Keratinocyte (primary cell): ENCODE results near the gene ZDHHC4. TPM values are rescaled to one million over a fixed set of nuclear protein-coding genes. Genes with fewer than 3 reads are reported as not detected.

Experiments used
- DNase-seq: peaks from one replicate; pipeline ENCODE4 v3.0.0-alpha.2; 2011; ENCODE audit warnings: low read depth, missing footprints, low spot score
- FAIRE-seq: peaks from 2 replicates; lab custom pipeline; 2011; peaks lifted over from hg19 to GRCh38; lab: Jason Lieb, UNC
- H2AFZ ChIP-seq: 2 replicates; pipeline ENCODE4 v1.6.0; 2012; ENCODE audit warnings: low read length, control low read depth, inconsistent platforms; ENCODE audit not compliant: control insufficient read depth
- H3K27ac ChIP-seq: 2 replicates; pipeline ENCODE4 v1.5.1; 2011; ENCODE audit warnings: low read length; ENCODE audit not compliant: control insufficient read depth, insufficient read depth
- H3K27me3 ChIP-seq: 3 replicates; pipeline ENCODE4 v1.6.0; 2011; ENCODE audit warnings: low read length; ENCODE audit not compliant: control insufficient read depth, insufficient read depth; ENCODE audit errors: extremely low read depth
- H3K36me3 ChIP-seq, 2 experiments: 2 replicates in 1 of 2; 3 replicates in 1 of 2; pipeline ENCODE4 v1.5.1; 2011; ENCODE audit warnings: low read length in 2 of 2, mild to moderate bottlenecking in 1 of 2; ENCODE audit not compliant: control insufficient read depth in 2 of 2, insufficient read depth in 2 of 2; ENCODE audit errors: extremely low read depth in 1 of 2
- H3K4me1 ChIP-seq: 3 replicates; pipeline ENCODE4 v1.5.1; 2011; ENCODE audit warnings: low read length; ENCODE audit not compliant: control insufficient read depth, insufficient read depth; ENCODE audit errors: extremely low read depth
- H3K4me2 ChIP-seq: 3 replicates; pipeline ENCODE4 v1.6.0; 2011; ENCODE audit warnings: low read depth, low read length; ENCODE audit not compliant: control insufficient read depth, insufficient read depth; ENCODE audit errors: extremely low read depth
- H3K4me3 ChIP-seq, 3 experiments: fragments of 200-600 bp in 1 of 3; sonication (generic) in 1 of 3; 2 replicates in 2 of 3; 3 replicates in 1 of 3; pipeline ENCODE4 v1.5.1; 2011 to 2016; ENCODE audit warnings: low read length in 3 of 3, mild to moderate bottlenecking in 3 of 3, control low read depth in 2 of 3, inconsistent platforms in 1 of 3, low read depth in 1 of 3, mixed read lengths in 1 of 3, mixed run types in 1 of 3, moderate library complexity in 1 of 3; ENCODE audit not compliant: control insufficient read depth in 2 of 3, insufficient read depth in 2 of 3; ENCODE audit errors: extremely low read depth in 1 of 3
- H3K79me2 ChIP-seq: 2 replicates; pipeline ENCODE4 v1.6.0; 2012; ENCODE audit warnings: low read length; ENCODE audit not compliant: control insufficient read depth, insufficient read depth
- H3K9ac ChIP-seq: 3 replicates; pipeline ENCODE4 v1.6.0; 2011; ENCODE audit warnings: low read length; ENCODE audit not compliant: control insufficient read depth, insufficient read depth; ENCODE audit errors: extremely low read depth
- H3K9me1 ChIP-seq: 3 replicates; pipeline ENCODE4 v1.6.0; 2011; ENCODE audit warnings: low read length; ENCODE audit not compliant: control insufficient read depth, insufficient read depth; ENCODE audit errors: extremely low read depth
- H3K9me3 ChIP-seq: 2 replicates; pipeline ENCODE4 v1.5.1; 2012; ENCODE audit warnings: low read depth, low read length; ENCODE audit not compliant: control insufficient read depth
- H4K20me1 ChIP-seq: 3 replicates; pipeline ENCODE4 v1.6.0; 2011; ENCODE audit warnings: low read length; ENCODE audit not compliant: control insufficient read depth, insufficient read depth; ENCODE audit errors: extremely low read depth
- EZH2 ChIP-seq: IDR thresholded peaks from one replicate; pipeline ENCODE4 v1.6.1; 2012; ENCODE audit warnings: inconsistent platforms, mild to moderate bottlenecking, low read length, moderate library complexity
- dilution Hi-C: fragments of 300-500 bp; cut with MboI; formaldehyde crosslinking; loops from one replicate; pipeline ENCODE4 v1.7.0; 2020; ENCODE audit warnings: low sequenced_read_pairs; ENCODE audit not compliant: extremely low pct_ligation_motif_present
- polyA plus RNA-seq, 5 experiments: library from polyadenylated mRNA; depleted of rRNA in 3 of 5; stranded (reverse) in 3 of 5; stranded (forward) in 1 of 5; unstranded in 1 of 5; fragments of >200 nt; gene quantifications; 1 replicate in 1 of 5; 2 replicates in 3 of 5; 3 replicates in 1 of 5; pipeline versions ENCODE4 v1.2.1 to v1.2.3, GENCODE V29; 2011 to 2012; ENCODE audit warnings: missing spikeins in 2 of 5, low read depth in 1 of 5, low replicate concordance in 1 of 5
- TF ChIP-seq, protein P1 (sequence below), 3 experiments: IDR thresholded peaks in 1 of 3; conservative IDR thresholded peaks in 1 of 3; optimal IDR thresholded peaks in 1 of 3; 2 replicates in 2 of 3; 3 replicates in 1 of 3; pipeline versions ENCODE3 to v1.5.1; 2011; ENCODE audit warnings: low read length in 3 of 3, mild to moderate bottlenecking in 3 of 3, moderate library complexity in 2 of 3, control low read depth in 1 of 3, inconsistent platforms in 1 of 3; ENCODE audit not compliant: insufficient read depth in 2 of 3; ENCODE audit errors: extremely low read depth in 1 of 3

The ZDHHC4 gene
- polyA plus RNA-seq, 1 donor (not counting 4 experiments of a cell fraction or from before 2014, with no cell fraction given) = 50.7 TPM

DNA sequence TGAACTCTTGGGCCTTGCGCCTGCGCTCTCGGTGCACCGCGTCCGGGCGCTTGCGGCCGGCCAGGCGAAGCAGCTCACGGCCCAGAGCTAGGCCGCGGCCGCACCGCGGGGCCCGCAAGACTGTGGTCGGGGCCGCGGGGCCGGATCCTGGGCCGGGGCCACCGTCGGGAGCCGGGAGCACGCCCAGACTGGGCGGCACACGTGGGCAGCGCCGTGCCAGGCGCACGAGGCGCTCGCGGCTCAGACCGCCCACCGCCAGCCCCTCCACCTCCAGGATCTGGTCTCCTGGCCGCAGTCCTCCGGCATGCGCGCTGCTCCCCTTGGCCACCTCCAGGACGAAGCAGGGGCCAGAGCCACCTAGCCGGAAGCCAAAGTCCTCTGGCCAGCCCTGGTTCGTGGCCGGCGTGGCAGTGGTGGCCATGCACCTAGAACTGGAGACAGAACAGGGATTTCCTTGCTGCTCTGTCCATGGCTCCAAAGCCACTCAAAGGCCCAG, 26.2 kb upstream of the ZDHHC4 start, which contains the start of gene GRID2IP:
TSS of gene GRID2IP (minus strand) at position 446 of the 496 bp plus-strand sequence. CDS start at position 421, 25 bp downstream.
- no peak for DNase-seq
- Histone ChIP-seq H4K20me1 (no peaks in the 10 kb centered on the region), H2AFZ (no peak within 1 kb of the TSS), H3K4me1 (no peaks in the 10 kb centered on the region), H3K36me3 (no peaks in the 10 kb centered on the region), H3K4me2 (no peak within 1 kb of the TSS), H3K79me2 (no peaks in the 10 kb centered on the region), H3K9me3 (no peaks in the 10 kb centered on the region), H3K4me3 (no peak within 1 kb of the TSS), H3K27me3 (no peaks in the 10 kb centered on the region), H3K27ac (no peak within 1 kb of the TSS), H3K9ac (no peak within 1 kb of the TSS), H3K9me1 (no peaks in the 10 kb centered on the region)
- no peak for FAIRE-seq
- dilution Hi-C loops = no loop called here
- TF ChIP-seq, protein P1, sequence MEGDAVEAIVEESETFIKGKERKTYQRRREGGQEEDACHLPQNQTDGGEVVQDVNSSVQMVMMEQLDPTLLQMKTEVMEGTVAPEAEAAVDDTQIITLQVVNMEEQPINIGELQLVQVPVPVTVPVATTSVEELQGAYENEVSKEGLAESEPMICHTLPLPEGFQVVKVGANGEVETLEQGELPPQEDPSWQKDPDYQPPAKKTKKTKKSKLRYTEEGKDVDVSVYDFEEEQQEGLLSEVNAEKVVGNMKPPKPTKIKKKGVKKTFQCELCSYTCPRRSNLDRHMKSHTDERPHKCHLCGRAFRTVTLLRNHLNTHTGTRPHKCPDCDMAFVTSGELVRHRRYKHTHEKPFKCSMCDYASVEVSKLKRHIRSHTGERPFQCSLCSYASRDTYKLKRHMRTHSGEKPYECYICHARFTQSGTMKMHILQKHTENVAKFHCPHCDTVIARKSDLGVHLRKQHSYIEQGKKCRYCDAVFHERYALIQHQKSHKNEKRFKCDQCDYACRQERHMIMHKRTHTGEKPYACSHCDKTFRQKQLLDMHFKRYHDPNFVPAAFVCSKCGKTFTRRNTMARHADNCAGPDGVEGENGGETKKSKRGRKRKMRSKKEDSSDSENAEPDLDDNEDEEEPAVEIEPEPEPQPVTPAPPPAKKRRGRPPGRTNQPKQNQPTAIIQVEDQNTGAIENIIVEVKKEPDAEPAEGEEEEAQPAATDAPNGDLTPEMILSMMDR (optimal IDR thresholded peaks at IDR 0.05 in 1 of 3, IDR thresholded peaks at IDR 0.05 in 1 of 3, conservative IDR thresholded peaks at IDR 0.05 in 1 of 3; ENCODE audit: extremely low read depth in 1 of 3, insufficient read depth in 2 of 3, low read length in 3 of 3) = no peak
- no peak for TF ChIP-seq EZH2

DNA sequence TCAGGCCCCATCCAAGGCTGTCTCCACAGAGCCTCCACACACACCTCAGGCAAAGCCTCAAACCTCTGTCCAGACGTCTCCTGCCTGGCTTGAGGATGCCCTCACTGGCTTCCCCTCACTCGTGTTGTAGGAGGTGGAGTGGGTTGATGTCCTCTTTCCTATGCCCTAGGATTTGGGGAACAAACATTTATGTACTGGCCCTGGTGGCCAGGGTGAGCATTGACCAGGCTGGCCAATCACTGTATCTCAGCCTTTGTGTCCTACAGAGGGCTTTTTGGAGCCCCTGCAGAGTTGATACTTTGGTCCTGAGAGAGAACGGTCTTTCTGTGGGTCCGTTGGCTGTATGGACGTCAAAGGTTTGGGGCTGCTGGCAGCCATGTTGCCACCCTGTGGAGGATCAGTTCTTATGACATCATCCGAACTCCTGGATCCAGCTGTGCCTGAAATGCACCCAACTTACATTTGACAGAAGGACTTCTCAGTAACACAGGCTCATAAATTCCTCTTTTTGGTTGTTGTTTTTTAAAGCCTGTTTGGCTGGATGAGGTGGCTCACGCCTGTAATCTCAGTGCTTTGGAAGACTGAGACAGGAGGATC, 23.7 kb upstream of the ZDHHC4 start:
- no peaks in the 10 kb centered on the region for H3K4me1 ChIP-seq
- FAIRE-seq = no peak
- no peaks in the 10 kb centered on the region for H3K36me3 ChIP-seq
- H2AFZ ChIP-seq = no peak overlapping the region
- H3K9ac ChIP-seq = no peak overlapping the region
- H3K27me3 ChIP-seq = no peaks in the 10 kb centered on the region
- no peaks in the 10 kb centered on the region for H3K9me1 ChIP-seq
- no peaks in the 10 kb centered on the region for H3K9me3 ChIP-seq
- H4K20me1 ChIP-seq = no peaks in the 10 kb centered on the region
- no peak overlapping the region for H3K27ac ChIP-seq
- no peak overlapping the region for H3K4me2 ChIP-seq
- DNase-seq = no peak
- TF ChIP-seq, protein P1 (optimal IDR thresholded peaks at IDR 0.05 in 1 of 3, IDR thresholded peaks at IDR 0.05 in 1 of 3, conservative IDR thresholded peaks at IDR 0.05 in 1 of 3; ENCODE audit: extremely low read depth in 1 of 3, insufficient read depth in 2 of 3, low read length in 3 of 3) = peak in 2 of 3 experiments; percentile 10 to 18
- TF ChIP-seq EZH2 = no peak
- H3K4me3 ChIP-seq = no peak overlapping the region
- dilution Hi-C loops = no loop called here
- H3K79me2 ChIP-seq = no peaks in the 10 kb centered on the region
